ENCODE measurements around the gene CDC16. TPM values are rescaled to one million over a fixed set of nuclear protein-coding genes. Genes with fewer than 3 reads are reported as not detected.
A peak's percentile ranks its signal among the peaks of the same experiment; 100 is the strongest.

Gene CDC16
- total and polyA plus RNA-seq, 10 donors = 50.1 to 75.8 (median 67.3) TPM

DNA sequence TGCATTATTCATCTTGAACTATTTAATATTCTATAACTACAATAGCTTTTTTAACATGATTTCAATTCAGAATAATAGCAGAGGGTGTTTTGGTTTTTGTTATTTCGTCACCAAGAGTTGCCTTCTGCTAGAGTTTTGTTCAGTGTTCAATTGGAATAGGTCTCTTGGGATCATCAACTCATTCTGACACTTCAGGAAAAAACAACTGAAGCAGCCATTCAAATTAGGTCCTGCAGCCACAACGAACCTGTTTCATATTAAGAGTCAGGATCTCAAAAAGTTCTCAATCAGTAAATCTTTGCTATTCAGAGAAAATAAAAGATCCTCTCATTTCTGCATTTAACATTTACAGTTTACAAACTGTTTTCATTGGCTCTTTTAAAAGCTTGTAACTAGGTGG, 77.2 kb downstream of the CDC16 start:
- H3K27ac ChIP-seq = no peak overlapping the region
- H3K36me3 ChIP-seq = peaks cover 0 to 3% (median 0%) of the 10 kb centered on the region in 6 donors
- H3K4me1 ChIP-seq = peaks cover 23 to 38% (median 34%) of the 10 kb centered on the region in 6 donors
- DNase-seq = no peak
- H3K4me3 ChIP-seq = no peak overlapping the region
- no peaks in the 10 kb centered on the region for H3K27me3 ChIP-seq (replicated peaks in 1 of 7)
- intact Hi-C loops (cut with DNase I; ENCODE audit: low total_unique reads) = no loop called here
- H3K9me3 ChIP-seq = no peaks in the 10 kb centered on the region
- 44 to 61% (median 53%) methylated on average over 2 of the region's 2 CpGs for WGBS, 5 donors
- no peak for TF ChIP-seq POLR2AphosphoS5 (IDR thresholded peaks at IDR 0.05)
- no peak for TF ChIP-seq POLR2A (IDR thresholded peaks at IDR 0.05)
- TF ChIP-seq, protein P1, sequence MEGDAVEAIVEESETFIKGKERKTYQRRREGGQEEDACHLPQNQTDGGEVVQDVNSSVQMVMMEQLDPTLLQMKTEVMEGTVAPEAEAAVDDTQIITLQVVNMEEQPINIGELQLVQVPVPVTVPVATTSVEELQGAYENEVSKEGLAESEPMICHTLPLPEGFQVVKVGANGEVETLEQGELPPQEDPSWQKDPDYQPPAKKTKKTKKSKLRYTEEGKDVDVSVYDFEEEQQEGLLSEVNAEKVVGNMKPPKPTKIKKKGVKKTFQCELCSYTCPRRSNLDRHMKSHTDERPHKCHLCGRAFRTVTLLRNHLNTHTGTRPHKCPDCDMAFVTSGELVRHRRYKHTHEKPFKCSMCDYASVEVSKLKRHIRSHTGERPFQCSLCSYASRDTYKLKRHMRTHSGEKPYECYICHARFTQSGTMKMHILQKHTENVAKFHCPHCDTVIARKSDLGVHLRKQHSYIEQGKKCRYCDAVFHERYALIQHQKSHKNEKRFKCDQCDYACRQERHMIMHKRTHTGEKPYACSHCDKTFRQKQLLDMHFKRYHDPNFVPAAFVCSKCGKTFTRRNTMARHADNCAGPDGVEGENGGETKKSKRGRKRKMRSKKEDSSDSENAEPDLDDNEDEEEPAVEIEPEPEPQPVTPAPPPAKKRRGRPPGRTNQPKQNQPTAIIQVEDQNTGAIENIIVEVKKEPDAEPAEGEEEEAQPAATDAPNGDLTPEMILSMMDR (IDR thresholded peaks at IDR 0.05 in 8 of 11, conservative IDR thresholded peaks at IDR 0.05 in 3 of 11) = no peak

DNA sequence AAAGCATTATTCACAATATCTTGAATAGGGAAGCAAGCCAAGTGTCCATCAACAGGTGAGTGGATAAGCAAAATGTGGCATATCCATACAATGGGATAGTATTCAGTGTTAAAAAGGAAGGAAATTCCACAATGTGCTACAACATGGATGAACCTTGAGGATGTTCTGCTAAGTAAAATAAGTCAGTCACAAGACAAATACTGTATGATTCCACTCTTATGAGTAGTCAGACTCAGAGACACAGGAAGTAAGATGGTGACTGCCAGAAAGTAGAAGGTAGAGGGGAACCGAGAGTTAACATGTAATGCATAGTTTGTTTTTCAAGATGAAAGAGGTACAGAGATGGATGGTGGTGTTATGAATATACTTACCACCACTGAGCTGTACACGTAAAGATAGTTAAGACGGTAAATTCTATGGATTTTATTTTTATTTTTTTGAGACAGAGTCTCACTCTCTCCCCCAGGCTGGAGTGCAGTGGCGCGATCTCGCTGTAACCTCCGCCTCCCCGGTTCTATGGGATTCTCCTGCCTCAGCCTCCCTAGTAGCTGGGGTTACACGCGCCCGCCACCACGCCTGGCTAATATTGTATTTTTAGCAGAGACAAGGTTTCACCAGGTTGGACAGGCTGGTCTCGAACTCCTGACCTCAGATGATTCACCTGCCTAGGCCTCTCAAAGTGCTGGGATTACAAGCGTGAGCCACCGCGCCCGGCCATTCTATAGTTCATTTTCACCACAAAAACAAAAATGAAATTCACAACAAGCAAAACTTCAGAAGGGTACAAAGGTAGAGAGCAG, 78.6 kb downstream of the CDC16 start:
- 71 to 89% (median 79%) methylated on average over 17 of the region's 17 CpGs for WGBS, 5 donors
- no peaks in the 10 kb centered on the region for H3K27me3 ChIP-seq (replicated peaks in 1 of 7)
- peak overlapping the region; percentile 81 to 99 (median 94) for H3K27ac ChIP-seq
- intact Hi-C loops (cut with DNase I; ENCODE audit: low total_unique reads) = no loop called here
- H3K4me3 ChIP-seq = peak overlapping the region; percentile 68 to 95 (median 90)
- no peaks in the 10 kb centered on the region for H3K9me3 ChIP-seq
- peaks cover 32 to 52% (median 48%) of the 10 kb centered on the region in 6 donors for H3K4me1 ChIP-seq
- peak; percentile 69 for DNase-seq
- TF ChIP-seq, protein P1 (IDR thresholded peaks at IDR 0.05 in 8 of 11, conservative IDR thresholded peaks at IDR 0.05 in 3 of 11) = no peak
- TF ChIP-seq POLR2A (IDR thresholded peaks at IDR 0.05) (no peak), POLR2AphosphoS5 (IDR thresholded peaks at IDR 0.05) (no peak)
- peaks cover 0 to 6% (median 0%) of the 10 kb centered on the region in 6 donors for H3K36me3 ChIP-seq

DNA sequence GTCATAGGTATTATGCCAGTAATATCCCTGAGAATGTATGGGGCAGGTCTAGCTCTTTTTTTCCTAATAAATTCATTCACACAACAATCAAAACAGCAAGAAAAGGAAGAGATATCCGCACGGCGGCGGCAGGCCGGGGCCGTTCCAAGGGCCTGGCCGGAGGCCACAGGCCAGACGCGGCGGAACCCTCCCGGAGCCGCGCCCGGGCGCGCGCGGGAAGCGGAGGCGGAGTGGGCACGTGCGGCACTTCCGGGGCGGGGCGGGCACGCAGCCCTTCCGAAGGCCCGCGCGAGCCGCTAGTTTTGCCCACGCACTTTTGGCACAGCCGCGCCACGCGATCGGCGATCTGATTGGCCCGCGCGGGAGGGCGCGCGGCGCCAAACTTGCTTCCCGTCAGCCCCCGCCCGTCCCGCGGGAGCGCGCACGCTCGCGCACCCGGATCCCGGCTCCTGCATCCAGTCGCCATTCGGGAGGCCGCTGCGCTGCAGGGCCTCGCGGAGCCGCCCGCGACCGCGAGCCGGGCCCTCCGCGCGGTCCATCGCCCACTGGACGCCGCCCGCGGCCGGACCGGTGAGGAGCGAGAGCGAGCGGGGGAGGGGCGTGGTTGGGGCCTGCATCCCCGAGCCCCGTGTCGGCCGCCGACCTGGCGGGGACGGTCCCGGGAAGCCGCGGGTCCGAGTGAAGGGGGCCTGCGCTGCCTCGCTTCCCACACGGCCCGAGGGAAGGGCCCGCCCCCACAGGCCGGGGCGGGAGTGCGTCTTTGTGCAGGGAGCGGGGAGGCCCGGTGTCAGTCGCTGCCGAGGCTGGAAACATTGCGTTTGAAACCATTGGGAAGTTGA, 79.6 kb downstream of the CDC16 start, which contains the start of gene CHAMP1:
Gene CHAMP1 (plus strand): TSS at position 430 of the 839 bp plus-strand sequence. CDS start 9,340 bp downstream, outside the sequence.
- H3K4me3 ChIP-seq = peak within 1 kb of the TSS; percentile 68 to 95 (median 90)
- intact Hi-C loops (cut with DNase I; ENCODE audit: low total_unique reads) = no loop called here
- TF ChIP-seq POLR2A (IDR thresholded peaks at IDR 0.05) (peak in 2 of 3 donors; percentile 29 to 68), POLR2AphosphoS5 (IDR thresholded peaks at IDR 0.05) (peak; percentile 86 to 89 (median 88))
- TF ChIP-seq, protein P1 (IDR thresholded peaks at IDR 0.05 in 8 of 11, conservative IDR thresholded peaks at IDR 0.05 in 3 of 11) = peak in 3 of 11 experiments; percentile 13 to 24 (median 17)
- peaks cover 34 to 62% (median 56%) of the 10 kb centered on the region in 6 donors for H3K4me1 ChIP-seq
- WGBS, 5 donors = 0 to 1% (median 0%) methylated on average over 41 to 107 of the region's 107 CpGs
- no peaks in the 10 kb centered on the region for H3K9me3 ChIP-seq
- peaks cover 0 to 6% (median 0%) of the 10 kb centered on the region in 6 donors for H3K36me3 ChIP-seq
- DNase-seq = peak; percentile 98
- no peaks in the 10 kb centered on the region for H3K27me3 ChIP-seq (replicated peaks in 1 of 7)
- H3K27ac ChIP-seq = peak within 1 kb of the TSS; percentile 81 to 99 (median 94)
